A549 (cell line): ENCODE results near the gene MRPL53.

Source experiments
- BHLHE40 ChIP-seq: IDR thresholded peaks from 2 replicates; pipeline ENCODE4 v1.6.1; 2012; ENCODE audit warnings: low read depth, low read length, inconsistent platforms
- CEBPB ChIP-seq, 2 experiments: fragments of >200 bp in 1 of 2; sonication (Bioruptor Twin) in 1 of 2; formaldehyde crosslinking in 1 of 2; IDR thresholded peaks; 2 replicates each; pipeline ENCODE4 v1.6.1; 2012 to 2016
- EP300 ChIP-seq, 2 experiments: fragments of >200 bp; sonication (Bioruptor Twin); formaldehyde crosslinking; IDR thresholded peaks; 2 replicates in 1 of 2; 3 replicates in 1 of 2; pipeline ENCODE4 v1.6.1; 2016 to 2017
- FOSL2 ChIP-seq, 2 experiments: fragments of 450-650 bp in 1 of 2; fragments of >200 bp in 1 of 2; sonication (Bioruptor Twin) in 1 of 2; formaldehyde crosslinking; IDR thresholded peaks; 2 replicates each; pipeline versions ENCODE4 v1.5.0 to v1.6.1; 2016 to 2020; ENCODE audit warnings: mild to moderate bottlenecking in 1 of 2, moderate library complexity in 1 of 2
- GATA3 ChIP-seq: IDR thresholded peaks from 2 replicates; pipeline ENCODE4 v1.6.1; 2012; ENCODE audit warnings: borderline replicate concordance
- JUNB ChIP-seq: fragments of >200 bp; sonication (Bioruptor Twin); formaldehyde crosslinking; IDR thresholded peaks from 2 replicates; pipeline ENCODE4 v1.6.1; 2016
- MAFK ChIP-seq: fragments of 450-650 bp; IDR thresholded peaks from 2 replicates; pipeline ENCODE4 v1.6.1; 2014; ENCODE audit not compliant: partially characterized antibody
- POLR2A ChIP-seq: IDR thresholded peaks from 2 replicates; pipeline ENCODE4 v1.6.1; 2012; ENCODE audit warnings: mild to moderate bottlenecking, low read length
- POLR2AphosphoS2 ChIP-seq: conservative IDR thresholded peaks from 2 replicates; pipeline ENCODE4 v1.6.1; 2012; ENCODE audit warnings: low read length, improper control_type of control experiment, inconsistent platforms
- RAD21 ChIP-seq, 2 experiments: fragments of >200 bp in 1 of 2; sonication (Bioruptor Twin) in 1 of 2; formaldehyde crosslinking in 1 of 2; IDR thresholded peaks in 1 of 2; conservative IDR thresholded peaks in 1 of 2; 2 replicates in 1 of 2; 3 replicates in 1 of 2; pipeline ENCODE4 v1.6.1; 2012 to 2018; ENCODE audit warnings: inconsistent platforms in 1 of 2
- RCOR1 ChIP-seq: fragments of 150-350 bp; IDR thresholded peaks from 2 replicates; pipeline ENCODE4 v1.6.1; 2014; ENCODE audit warnings: antibody characterized with exemption, low read length, low read depth
- ZSCAN20 ChIP-seq: fragments of 250-450 bp; sonication (Bioruptor Pico); IDR thresholded peaks from 2 replicates; pipeline ENCODE4 v1.8.0; 2022; ENCODE audit warnings: mild to moderate bottlenecking, moderate library complexity
- TF ChIP-seq, protein P1 (sequence below): fragments of >200 bp; sonication (Bioruptor Twin); formaldehyde crosslinking; IDR thresholded peaks from 3 replicates; pipeline ENCODE4 v1.5.1; 2016
- TF ChIP-seq, protein P2 (sequence below): IDR thresholded peaks from 2 replicates; pipeline ENCODE4 v1.6.1; 2012

DNA sequence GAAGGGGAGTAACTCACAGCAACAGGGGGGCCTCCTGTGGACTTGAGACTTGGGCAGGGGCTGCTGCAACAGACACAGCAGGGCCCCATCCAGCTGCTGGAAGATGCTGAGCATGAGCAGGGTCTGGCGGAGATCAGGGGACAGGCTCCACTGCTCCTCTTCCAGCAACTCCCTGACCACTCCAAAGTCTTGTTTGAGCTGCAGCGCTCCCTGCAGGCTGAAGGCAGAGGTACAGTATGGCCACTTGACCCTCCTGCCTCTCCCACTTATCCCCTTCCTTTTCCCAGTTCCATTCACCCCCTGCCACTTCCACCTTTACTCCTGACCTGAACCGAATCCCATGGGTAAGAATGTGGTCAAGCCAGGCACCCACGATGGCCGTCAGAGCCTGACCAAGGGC is 2.4 kb upstream of the MRPL53 start:
- no peak for TF ChIP-seq MAFK
- TF ChIP-seq, protein P1, sequence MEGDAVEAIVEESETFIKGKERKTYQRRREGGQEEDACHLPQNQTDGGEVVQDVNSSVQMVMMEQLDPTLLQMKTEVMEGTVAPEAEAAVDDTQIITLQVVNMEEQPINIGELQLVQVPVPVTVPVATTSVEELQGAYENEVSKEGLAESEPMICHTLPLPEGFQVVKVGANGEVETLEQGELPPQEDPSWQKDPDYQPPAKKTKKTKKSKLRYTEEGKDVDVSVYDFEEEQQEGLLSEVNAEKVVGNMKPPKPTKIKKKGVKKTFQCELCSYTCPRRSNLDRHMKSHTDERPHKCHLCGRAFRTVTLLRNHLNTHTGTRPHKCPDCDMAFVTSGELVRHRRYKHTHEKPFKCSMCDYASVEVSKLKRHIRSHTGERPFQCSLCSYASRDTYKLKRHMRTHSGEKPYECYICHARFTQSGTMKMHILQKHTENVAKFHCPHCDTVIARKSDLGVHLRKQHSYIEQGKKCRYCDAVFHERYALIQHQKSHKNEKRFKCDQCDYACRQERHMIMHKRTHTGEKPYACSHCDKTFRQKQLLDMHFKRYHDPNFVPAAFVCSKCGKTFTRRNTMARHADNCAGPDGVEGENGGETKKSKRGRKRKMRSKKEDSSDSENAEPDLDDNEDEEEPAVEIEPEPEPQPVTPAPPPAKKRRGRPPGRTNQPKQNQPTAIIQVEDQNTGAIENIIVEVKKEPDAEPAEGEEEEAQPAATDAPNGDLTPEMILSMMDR: peak; percentile 17; the same call in 2 of the 3 replicates
- TF ChIP-seq GATA3: no peak
- TF ChIP-seq FOSL2 (IDR thresholded peaks at IDR 0.05): no peak
- no peak for TF ChIP-seq FOSL2 (CRISPR knock-in tag; IDR thresholded peaks at IDR 0.05)
- TF ChIP-seq ZSCAN20 (CRISPR knock-in tag): no peak
- TF ChIP-seq CEBPB (IDR thresholded peaks at IDR 0.05): no peak
- TF ChIP-seq, protein P2, sequence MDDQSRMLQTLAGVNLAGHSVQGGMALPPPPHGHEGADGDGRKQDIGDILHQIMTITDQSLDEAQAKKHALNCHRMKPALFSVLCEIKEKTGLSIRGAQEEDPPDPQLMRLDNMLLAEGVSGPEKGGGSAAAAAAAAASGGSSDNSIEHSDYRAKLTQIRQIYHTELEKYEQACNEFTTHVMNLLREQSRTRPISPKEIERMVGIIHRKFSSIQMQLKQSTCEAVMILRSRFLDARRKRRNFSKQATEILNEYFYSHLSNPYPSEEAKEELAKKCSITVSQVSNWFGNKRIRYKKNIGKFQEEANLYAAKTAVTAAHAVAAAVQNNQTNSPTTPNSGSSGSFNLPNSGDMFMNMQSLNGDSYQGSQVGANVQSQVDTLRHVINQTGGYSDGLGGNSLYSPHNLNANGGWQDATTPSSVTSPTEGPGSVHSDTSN: no peak
- TF ChIP-seq RAD21 (conservative IDR thresholded peaks at IDR 0.05 in 1 of 2, IDR thresholded peaks at IDR 0.05 in 1 of 2): no peak
- TF ChIP-seq BHLHE40: no peak
- TF ChIP-seq RCOR1: no peak
- no peak for TF ChIP-seq POLR2A
- no peak for TF ChIP-seq POLR2AphosphoS2
- no peak for TF ChIP-seq JUNB
- no peak for TF ChIP-seq EP300 (IDR thresholded peaks at IDR 0.05)
